ENCODE measurements around the gene CCDC137.

CCDC137 gene

DNA sequence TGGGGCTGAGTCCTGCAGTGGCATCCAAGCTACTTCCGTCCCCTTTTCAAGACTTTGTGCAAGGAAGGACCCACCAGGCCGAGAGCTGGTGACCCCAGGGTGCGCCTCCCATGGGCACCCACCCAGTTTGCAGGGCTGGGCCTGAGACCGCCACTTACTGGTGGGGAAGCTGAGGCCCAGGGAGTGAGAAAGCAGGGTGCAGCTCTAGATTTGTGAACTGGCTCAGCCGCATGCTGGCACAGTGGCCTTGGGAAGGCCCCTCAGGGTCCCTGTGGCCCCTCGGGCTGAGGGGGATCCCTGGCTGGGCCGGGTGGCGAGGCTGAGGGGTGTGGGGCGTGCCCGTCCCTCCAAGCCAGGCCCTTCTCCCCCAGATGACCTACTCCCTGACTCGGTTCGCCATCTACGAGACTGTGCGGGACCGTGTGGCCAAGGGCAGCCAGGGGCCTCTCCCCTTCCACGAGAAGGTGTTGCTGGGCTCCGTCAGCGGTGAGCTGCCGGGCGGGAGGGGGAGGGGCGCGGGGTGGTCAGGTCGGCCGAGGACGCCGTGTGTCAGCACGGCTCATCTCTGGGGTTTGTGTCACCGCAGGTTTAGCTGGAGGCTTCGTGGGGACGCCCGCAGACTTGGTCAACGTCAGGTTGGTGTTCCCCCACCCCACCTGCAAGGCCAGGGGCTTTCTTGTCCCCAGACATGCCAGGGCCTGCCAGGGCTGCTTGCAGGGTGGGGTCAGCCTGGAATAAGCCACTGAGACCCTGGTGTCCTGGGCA, 48.8 kb downstream of the CCDC137 start:
- no peaks in the 10 kb centered on the region for H3K9me3 ChIP-seq (ENCODE audit: insufficient read depth, low read depth, low read length)
- peaks cover 12% of the 10 kb centered on the region; the same call in 1 of the 2 replicates for H3K27me3 ChIP-seq (ENCODE audit: insufficient read depth, low read length)
- H3K36me3 ChIP-seq (ENCODE audit: insufficient read depth, low read depth, low read length) = no peaks in the 10 kb centered on the region; the same call in 1 of the 2 replicates
- H3K9ac ChIP-seq (ENCODE audit: low read depth, low read length) = no peak overlapping the region
- no peak overlapping the region for H3K4me3 ChIP-seq (ENCODE audit: low read length)
- H3K27ac ChIP-seq (ENCODE audit: low read length) = no peak overlapping the region
- peaks cover 13% of the 10 kb centered on the region; the same call in 1 of the 2 replicates for H3K4me1 ChIP-seq (ENCODE audit: insufficient read depth, low read length)

- Histone ChIP-seq H3K9ac (ENCODE audit: low read depth, low read length) (no peak overlapping the region), H3K4me1 (ENCODE audit: insufficient read depth, low read length) (peaks cover 7% of the 10 kb centered on the region; the same call in 1 of the 2 replicates), H3K27me3 (ENCODE audit: insufficient read depth, low read length) (peaks cover 4% of the 10 kb centered on the region; the same call in 1 of the 2 replicates), H3K9me3 (ENCODE audit: insufficient read depth, low read depth, low read length) (no peaks in the 10 kb centered on the region), H3K4me3 (ENCODE audit: low read length) (no peak overlapping the region), H3K27ac (ENCODE audit: low read length) (no peak overlapping the region), H3K36me3 (ENCODE audit: insufficient read depth, low read depth, low read length) (no peaks in the 10 kb centered on the region; the same call in 1 of the 2 replicates)
Observed at GRCh38 chr17:81715872-81716673, 49.5 kb downstream of the CCDC137 start.

GRCh38 chr17:81716674-81716996, 50.1 kb downstream of the CCDC137 start:
- no peak overlapping the region for H3K9ac ChIP-seq (ENCODE audit: low read depth, low read length)
- H3K4me1 ChIP-seq (ENCODE audit: insufficient read depth, low read length) = peaks cover 4% of the 10 kb centered on the region; the same call in 1 of the 2 replicates
- H3K4me3 ChIP-seq (ENCODE audit: low read length) = no peak overlapping the region
- H3K27ac ChIP-seq (ENCODE audit: low read length) = no peak overlapping the region
- H3K36me3 ChIP-seq (ENCODE audit: insufficient read depth, low read depth, low read length) = no peaks in the 10 kb centered on the region; the same call in 1 of the 2 replicates
- H3K27me3 ChIP-seq (ENCODE audit: insufficient read depth, low read length) = no peaks in the 10 kb centered on the region; the same call in 1 of the 2 replicates
- H3K9me3 ChIP-seq (ENCODE audit: insufficient read depth, low read depth, low read length) = no peaks in the 10 kb centered on the region

DNA sequence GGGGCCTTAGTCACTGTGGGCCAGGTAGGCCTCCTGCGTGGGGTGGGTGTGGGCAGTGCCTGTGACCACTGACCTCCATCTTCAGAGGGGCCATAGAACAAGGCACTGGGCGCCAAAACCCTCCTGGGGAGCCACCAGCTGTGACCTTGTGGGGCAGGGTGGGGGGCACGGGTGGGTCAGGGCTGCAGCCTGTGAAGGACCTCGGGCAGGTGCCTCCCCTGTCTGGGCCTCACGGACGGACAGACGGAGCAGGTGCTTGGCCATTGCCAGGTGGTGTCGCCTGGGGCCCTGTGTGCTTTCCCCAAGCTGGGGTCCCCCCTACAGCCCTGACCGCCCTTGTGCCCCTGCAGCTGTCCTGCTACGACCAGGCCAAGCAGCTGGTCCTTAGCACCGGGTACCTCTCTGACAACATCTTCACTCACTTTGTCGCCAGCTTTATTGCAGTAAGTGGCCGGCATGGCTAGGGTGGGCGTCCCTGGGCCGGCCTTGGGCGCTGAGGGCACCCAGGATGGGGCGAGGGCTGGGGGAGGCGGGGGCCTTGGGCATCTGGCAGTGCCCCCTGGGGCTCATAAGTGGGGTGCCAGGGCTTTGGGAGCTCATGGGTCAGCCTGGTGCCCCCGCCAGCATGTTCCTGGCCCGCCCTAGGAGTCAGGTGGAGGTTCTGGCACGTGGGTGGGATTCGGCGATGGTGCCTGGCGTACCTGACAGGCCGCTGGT, 50.7 kb downstream of the CCDC137 start:
- H3K9ac ChIP-seq (ENCODE audit: low read depth, low read length) = no peak overlapping the region
- H3K36me3 ChIP-seq (ENCODE audit: insufficient read depth, low read depth, low read length) = no peaks in the 10 kb centered on the region; the same call in 1 of the 2 replicates
- peaks cover 4% of the 10 kb centered on the region; the same call in 1 of the 2 replicates for H3K4me1 ChIP-seq (ENCODE audit: insufficient read depth, low read length)
- H3K9me3 ChIP-seq (ENCODE audit: insufficient read depth, low read depth, low read length) = no peaks in the 10 kb centered on the region
- no peak overlapping the region for H3K4me3 ChIP-seq (ENCODE audit: low read length)
- no peak overlapping the region for H3K27ac ChIP-seq (ENCODE audit: low read length)
- H3K27me3 ChIP-seq (ENCODE audit: insufficient read depth, low read length) = no peaks in the 10 kb centered on the region

GRCh38 chr17:81717766-81718089, 51.2 kb downstream of the CCDC137 start:
- H3K4me1 ChIP-seq (ENCODE audit: insufficient read depth, low read length) = peaks cover 6% of the 10 kb centered on the region; the same call in 1 of the 2 replicates
- no peak overlapping the region for H3K9ac ChIP-seq (ENCODE audit: low read depth, low read length)
- H3K27ac ChIP-seq (ENCODE audit: low read length) = no peak overlapping the region
- H3K9me3 ChIP-seq (ENCODE audit: insufficient read depth, low read depth, low read length) = no peaks in the 10 kb centered on the region
- no peak overlapping the region for H3K4me3 ChIP-seq (ENCODE audit: low read length)
- no peaks in the 10 kb centered on the region for H3K27me3 ChIP-seq (ENCODE audit: insufficient read depth, low read length)
- H3K36me3 ChIP-seq (ENCODE audit: insufficient read depth, low read depth, low read length) = no peaks in the 10 kb centered on the region; the same call in 1 of the 2 replicates

DNA sequence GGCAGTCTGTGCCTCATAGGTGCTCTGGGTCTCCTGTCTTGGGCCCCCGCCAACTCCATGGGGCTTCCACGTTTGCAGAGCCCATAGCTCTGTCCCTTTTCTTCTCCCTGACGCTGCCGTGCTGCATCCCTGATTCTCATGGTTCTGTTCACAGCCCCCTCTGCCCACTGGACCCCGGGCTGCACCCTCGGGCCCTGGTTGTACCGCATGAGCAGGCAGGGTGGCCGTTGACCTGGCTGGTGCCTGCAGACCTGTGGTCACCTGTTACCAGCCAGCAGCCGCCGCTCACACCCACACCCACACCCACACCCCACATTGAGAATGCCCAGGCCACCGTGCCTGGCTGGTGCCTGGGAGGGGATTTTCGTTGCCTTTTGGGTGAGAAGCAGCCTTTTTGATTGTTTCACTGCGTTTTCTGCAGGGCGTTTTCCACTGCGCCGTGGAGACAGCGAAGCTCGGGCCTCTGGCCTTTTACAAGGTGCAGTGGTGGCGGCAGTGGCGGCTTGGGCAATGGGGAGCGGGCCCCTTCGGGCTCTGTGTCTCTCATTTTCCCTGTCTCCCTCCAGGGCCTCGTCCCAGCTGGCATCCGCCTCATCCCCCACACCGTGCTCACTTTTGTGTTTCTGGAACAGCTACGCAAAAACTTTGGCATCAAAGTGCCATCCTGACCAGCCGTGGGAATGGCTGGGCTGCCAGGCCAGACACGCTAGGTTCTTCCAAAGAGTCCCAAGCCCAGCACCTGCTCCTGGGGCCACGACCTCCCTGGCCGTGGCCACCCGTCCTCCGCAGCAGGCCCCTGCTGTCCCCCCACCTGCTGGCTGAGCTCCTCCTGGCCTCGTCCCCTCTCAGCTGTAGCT, 53.1 kb downstream of the CCDC137 start:
- Histone ChIP-seq H3K9me3 (ENCODE audit: insufficient read depth, low read depth, low read length) (no peaks in the 10 kb centered on the region), H3K27me3 (ENCODE audit: insufficient read depth, low read length) (no peaks in the 10 kb centered on the region), H3K36me3 (ENCODE audit: insufficient read depth, low read depth, low read length) (no peaks in the 10 kb centered on the region; the same call in 1 of the 2 replicates), H3K4me3 (ENCODE audit: low read length) (no peak overlapping the region), H3K9ac (ENCODE audit: low read depth, low read length) (no peak overlapping the region), H3K4me1 (ENCODE audit: insufficient read depth, low read length) (peaks cover 2% of the 10 kb centered on the region; the same call in 1 of the 2 replicates), H3K27ac (ENCODE audit: low read length) (no peak overlapping the region)

- Histone ChIP-seq H3K9me3 (ENCODE audit: insufficient read depth, low read depth, low read length) (no peaks in the 10 kb centered on the region), H3K4me1 (ENCODE audit: insufficient read depth, low read length) (peaks cover 2% of the 10 kb centered on the region; the same call in 1 of the 2 replicates), H3K27ac (ENCODE audit: low read length) (no peak overlapping the region), H3K27me3 (ENCODE audit: insufficient read depth, low read length) (no peaks in the 10 kb centered on the region), H3K36me3 (ENCODE audit: insufficient read depth, low read depth, low read length) (no peaks in the 10 kb centered on the region; the same call in 1 of the 2 replicates), H3K4me3 (ENCODE audit: low read length) (no peak overlapping the region), H3K9ac (ENCODE audit: low read depth, low read length) (no peak overlapping the region)
Observed at GRCh38 chr17:81720267-81721071, 53.9 kb downstream of the CCDC137 start.

DNA sequence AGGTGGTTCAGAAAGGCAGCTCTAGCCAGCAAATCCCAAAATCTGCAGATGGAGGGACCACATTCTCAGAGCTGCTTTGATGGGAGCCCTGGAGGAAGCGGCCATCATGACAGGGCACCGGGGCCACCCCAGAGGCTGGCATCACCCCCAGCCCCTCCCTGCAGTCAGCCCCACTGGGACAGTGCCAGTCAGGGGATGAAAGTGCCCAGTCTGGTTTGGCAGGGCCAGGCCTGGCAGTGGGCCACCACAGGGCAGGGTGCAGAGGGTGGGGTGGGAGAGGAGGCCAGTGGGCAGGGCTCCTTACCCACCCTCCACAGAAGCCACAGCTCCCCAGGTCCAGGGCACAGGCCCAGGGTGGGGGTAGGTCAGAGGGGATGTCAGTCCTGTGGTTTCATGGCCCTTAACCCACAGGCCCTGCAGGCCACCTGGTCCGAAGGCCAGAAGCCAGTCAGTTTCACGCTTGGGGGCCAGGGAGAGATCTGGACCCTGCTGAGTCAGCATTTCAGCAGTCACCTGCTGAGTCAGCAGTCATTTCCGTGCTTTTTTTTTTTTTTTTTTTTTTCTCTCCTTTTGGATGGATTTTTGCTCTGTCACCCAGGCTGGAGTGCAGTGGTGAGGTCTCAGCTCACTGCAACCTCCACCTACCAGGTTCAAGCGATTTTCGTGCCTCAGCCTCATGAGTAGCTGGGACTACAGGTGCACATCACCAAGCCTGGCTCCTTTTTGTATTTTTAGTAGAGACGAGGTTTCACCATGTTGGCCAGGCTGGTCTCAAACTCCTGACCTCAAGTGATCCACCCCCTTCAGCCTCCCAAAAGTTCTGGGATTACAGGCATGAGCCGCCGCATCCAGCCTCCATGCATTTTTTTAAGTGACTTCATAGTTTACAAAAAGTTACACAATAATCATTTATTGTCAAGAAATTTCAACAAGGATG, 55.9 kb downstream of the CCDC137 start:
- Histone ChIP-seq H3K27me3 (ENCODE audit: insufficient read depth, low read length) (no peaks in the 10 kb centered on the region), H3K9ac (ENCODE audit: low read depth, low read length) (no peak overlapping the region), H3K27ac (ENCODE audit: low read length) (no peak overlapping the region), H3K4me3 (ENCODE audit: low read length) (no peak overlapping the region), H3K36me3 (ENCODE audit: insufficient read depth, low read depth, low read length) (no peaks in the 10 kb centered on the region; the same call in 1 of the 2 replicates), H3K9me3 (ENCODE audit: insufficient read depth, low read depth, low read length) (no peaks in the 10 kb centered on the region), H3K4me1 (ENCODE audit: insufficient read depth, low read length) (peaks cover 2% of the 10 kb centered on the region; the same call in 1 of the 2 replicates)

Measured in iPS-20b (cell line).